Epithelial cell of proximal tubule (primary cell): ENCODE results near the gene JAKMIP2. TPM values are rescaled to one million over a fixed set of nuclear protein-coding genes. Genes with fewer than 3 reads are reported as not detected.

Source experiments
- DNase-seq: peaks from one replicate; pipeline ENCODE4 v3.0.0-alpha.2; 2011; ENCODE audit warnings: low read depth
- H3K4me3 ChIP-seq: 2 replicates; pipeline ENCODE4 v1.5.1; 2011; ENCODE audit warnings: low read depth, mild to moderate bottlenecking, low read length
- CTCF ChIP-seq: conservative IDR thresholded peaks from 2 replicates; pipeline ENCODE4 v1.5.1; 2012; ENCODE audit warnings: low read depth, mild to moderate bottlenecking, low read length
- total RNA-seq: library from RNA; depleted of rRNA; stranded (reverse); fragments of >200 nt; gene quantifications from 2 replicates; pipeline ENCODE4 v1.2.3, GENCODE V29; 2015

The JAKMIP2 gene
- total RNA-seq, 1 donor from 2014 or later = 0.17 TPM

GRCh38 chr5:147748590-147748989 lies 33.9 kb downstream of the JAKMIP2 start:
- H3K4me3 ChIP-seq = no peak overlapping the region
- no peak for DNase-seq
- no peak for TF ChIP-seq CTCF

DNA sequence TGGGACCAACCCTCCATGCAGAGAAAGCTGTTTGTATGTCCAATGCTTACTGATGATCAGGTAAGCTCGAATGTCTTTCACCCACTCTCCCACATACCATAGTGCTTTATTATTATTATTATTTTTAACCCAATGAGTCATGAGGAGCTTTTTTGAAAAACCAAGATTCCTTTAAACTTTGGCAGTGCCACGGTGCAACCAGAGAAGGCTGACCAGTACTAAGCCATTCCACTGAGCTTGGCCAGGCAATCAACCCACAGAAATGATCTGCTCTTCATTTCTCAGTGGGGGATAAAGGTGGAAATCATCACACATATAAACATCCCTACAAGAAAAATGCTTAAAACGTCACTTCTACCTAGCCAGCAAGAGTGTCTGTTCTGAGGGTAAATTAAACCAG lies 35.5 kb downstream of the JAKMIP2 start:
- H3K4me3 ChIP-seq = no peak overlapping the region
- no peak for DNase-seq
- no peak for TF ChIP-seq CTCF

- no peak for TF ChIP-seq CTCF
- H3K4me3 ChIP-seq = no peak overlapping the region
- no peak for DNase-seq
Observed at GRCh38 chr5:147743678-147744374, 38.7 kb downstream of the JAKMIP2 start.

DNA sequence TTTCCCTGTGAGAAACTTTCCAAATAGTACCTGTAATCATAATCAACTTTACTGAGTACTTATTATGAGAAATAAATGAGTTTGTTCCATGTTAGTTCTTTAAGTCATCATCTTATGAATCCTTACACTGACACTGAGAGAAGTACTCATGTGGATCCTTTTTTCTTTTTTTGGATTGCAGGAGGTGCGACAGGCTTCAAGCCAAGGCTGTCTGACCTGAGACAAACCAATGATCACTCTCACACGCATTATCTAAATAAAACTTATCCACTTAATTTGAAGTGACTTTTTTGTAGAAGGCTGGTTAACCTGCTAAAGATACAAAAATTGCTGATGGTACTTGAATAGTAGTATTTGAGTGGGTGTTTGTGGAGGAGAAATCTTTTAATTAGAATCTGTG lies 39.5 kb downstream of the JAKMIP2 start:
- TF ChIP-seq CTCF = no peak
- no peak overlapping the region for H3K4me3 ChIP-seq
- no peak for DNase-seq

DNA sequence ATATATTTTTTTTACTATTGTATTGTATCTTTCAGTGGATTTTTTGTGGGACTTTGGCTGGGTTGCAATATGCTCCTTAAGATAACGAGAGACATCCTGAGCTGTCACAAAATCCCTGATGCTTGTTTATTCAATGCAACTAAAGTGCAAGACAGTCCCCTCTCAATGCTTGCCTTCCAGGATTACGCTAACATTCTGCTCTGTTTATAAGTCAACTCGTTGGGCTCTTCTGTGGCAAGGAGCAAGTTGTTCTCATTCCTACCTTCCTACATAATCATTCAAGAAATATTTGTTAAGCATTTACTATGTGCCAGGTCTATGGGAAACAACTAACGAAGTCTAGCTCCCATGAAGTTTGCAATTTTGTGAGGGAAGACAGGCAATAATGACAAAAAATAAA lies 40.4 kb downstream of the JAKMIP2 start:
- no peak for DNase-seq
- TF ChIP-seq CTCF = no peak
- H3K4me3 ChIP-seq = no peak overlapping the region

DNA sequence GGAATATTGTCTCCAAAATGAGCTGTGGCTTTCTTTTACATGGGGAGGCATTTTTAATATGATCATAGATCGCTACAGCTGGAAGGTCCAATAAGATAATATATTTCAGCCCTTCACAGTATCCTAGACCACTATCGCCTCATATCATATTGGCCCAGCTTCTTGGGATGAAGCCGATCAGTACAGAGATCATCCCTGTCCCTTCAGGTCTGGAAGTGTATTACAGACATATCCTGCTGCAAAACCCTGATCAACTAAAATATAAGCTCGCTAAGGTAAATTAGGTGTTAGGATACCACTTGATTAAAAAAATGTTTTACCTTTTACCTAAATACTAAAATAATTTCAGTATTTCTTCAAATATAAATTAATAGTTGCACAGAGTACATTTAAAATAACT lies 41.7 kb downstream of the JAKMIP2 start:
- TF ChIP-seq CTCF = no peak
- H3K4me3 ChIP-seq = no peak overlapping the region
- no peak for DNase-seq

DNA sequence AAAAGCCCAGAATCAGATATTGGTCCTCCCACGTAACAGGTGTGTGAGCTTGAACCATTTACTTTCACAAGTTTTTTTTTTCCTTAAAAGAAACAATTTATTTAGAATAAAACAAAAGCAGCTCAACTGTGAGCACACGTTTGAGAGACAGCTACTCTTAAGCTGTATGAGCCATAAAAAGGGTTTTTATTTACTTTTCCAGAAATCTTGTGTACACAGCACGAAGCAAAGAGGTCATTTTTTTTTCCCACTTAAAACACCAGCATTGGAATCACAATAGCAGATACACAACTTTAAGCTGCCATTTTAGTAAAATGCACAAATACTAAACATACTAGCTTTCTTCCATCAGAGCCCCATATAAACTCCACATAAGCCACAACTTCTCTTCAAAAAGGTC lies 44.6 kb downstream of the JAKMIP2 start:
- H3K4me3 ChIP-seq = no peak overlapping the region
- DNase-seq = no peak
- TF ChIP-seq CTCF = no peak
